ENCODE results near the gene P2RX6. TPM values are rescaled to one million over a fixed set of nuclear protein-coding genes. Genes with fewer than 3 reads are reported as not detected.

P2RX6 gene
- total RNA-seq, 1 donor from 2014 or later: not detected

- Mint-ChIP-seq H3K9me3 (no peaks in the 10 kb centered on the region), H3K4me3 (no peak overlapping the region), H3K27me3 (no peaks in the 10 kb centered on the region), H3K4me1 (peaks cover 21% of the 10 kb centered on the region), H3K27ac (no peak overlapping the region), H3K36me3 (ENCODE audit: low read depth) (peaks cover 35% of the 10 kb centered on the region)
- intact Hi-C loops (cut with micrococcal nuclease): no loop called here
- DNase-seq: no peak
Measured at GRCh38 chr22:20985720-20986119, 29.2 kb upstream of the P2RX6 start.

GRCh38 chr22:20986365-20986764 lies 28.6 kb upstream of the P2RX6 start:
- Mint-ChIP-seq H3K27ac (no peak overlapping the region), H3K27me3 (no peaks in the 10 kb centered on the region), H3K36me3 (ENCODE audit: low read depth) (peaks cover 40% of the 10 kb centered on the region), H3K4me3 (no peak overlapping the region), H3K9me3 (no peaks in the 10 kb centered on the region), H3K4me1 (peaks cover 20% of the 10 kb centered on the region)
- intact Hi-C loops (cut with micrococcal nuclease): no loop called here
- no peak for DNase-seq

GRCh38 chr22:20987375-20987774 lies 27.6 kb upstream of the P2RX6 start:
- Mint-ChIP-seq H3K27me3 (no peaks in the 10 kb centered on the region), H3K9me3 (no peaks in the 10 kb centered on the region), H3K27ac (no peak overlapping the region), H3K4me3 (no peak overlapping the region), H3K4me1 (peaks cover 18% of the 10 kb centered on the region), H3K36me3 (ENCODE audit: low read depth) (peaks cover 39% of the 10 kb centered on the region)
- intact Hi-C loops (cut with micrococcal nuclease): no loop called here
- DNase-seq: no peak

GRCh38 chr22:20988573-20989322 lies 26.2 kb upstream of the P2RX6 start:
- Mint-ChIP-seq H3K36me3 (ENCODE audit: low read depth) (peaks cover 36% of the 10 kb centered on the region), H3K9me3 (no peaks in the 10 kb centered on the region), H3K4me1 (peaks cover 9% of the 10 kb centered on the region), H3K27me3 (no peaks in the 10 kb centered on the region), H3K4me3 (no peak overlapping the region), H3K27ac (no peak overlapping the region)
- intact Hi-C loops (cut with micrococcal nuclease): no loop called here
- DNase-seq: no peak

- intact Hi-C loops (cut with micrococcal nuclease): no loop called here
- Mint-ChIP-seq H3K27ac (no peak overlapping the region), H3K36me3 (ENCODE audit: low read depth) (peaks cover 31% of the 10 kb centered on the region)
Measured at GRCh38 chr22:20989323-20990138, 25.4 kb upstream of the P2RX6 start.

GRCh38 chr22:20990184-20991180 lies 24.5 kb upstream of the P2RX6 start:
- Mint-ChIP-seq H3K9me3 (no peaks in the 10 kb centered on the region), H3K27me3 (no peaks in the 10 kb centered on the region), H3K4me3 (no peak overlapping the region), H3K4me1 (peaks cover 4% of the 10 kb centered on the region), H3K27ac (no peak overlapping the region), H3K36me3 (ENCODE audit: low read depth) (peaks cover 33% of the 10 kb centered on the region)
- no peak for DNase-seq
- intact Hi-C loops (cut with micrococcal nuclease): no loop called here

More at GRCh38 chr22:20989323-20990138, 25.4 kb upstream of the P2RX6 start:
- DNase-seq: no peak
- H3K4me3 Mint-ChIP-seq: no peak overlapping the region
- no peaks in the 10 kb centered on the region for H3K27me3 Mint-ChIP-seq
- H3K4me1 Mint-ChIP-seq: peaks cover 4% of the 10 kb centered on the region
- no peaks in the 10 kb centered on the region for H3K9me3 Mint-ChIP-seq

- no peak for DNase-seq
- H3K27ac Mint-ChIP-seq: no peak overlapping the region
- peaks cover 24% of the 10 kb centered on the region for H3K36me3 Mint-ChIP-seq (ENCODE audit: low read depth)
- intact Hi-C loops (cut with micrococcal nuclease): no loop called here
- no peaks in the 10 kb centered on the region for H3K27me3 Mint-ChIP-seq
- no peak overlapping the region for H3K4me3 Mint-ChIP-seq
- no peaks in the 10 kb centered on the region for H3K9me3 Mint-ChIP-seq
- H3K4me1 Mint-ChIP-seq: peaks cover 2% of the 10 kb centered on the region
Measured at GRCh38 chr22:20991252-20992055, 23.5 kb upstream of the P2RX6 start.

GRCh38 chr22:20992056-20992442 lies 22.9 kb upstream of the P2RX6 start:
- Mint-ChIP-seq H3K27ac (no peak overlapping the region), H3K36me3 (ENCODE audit: low read depth) (peaks cover 21% of the 10 kb centered on the region), H3K4me1 (peaks cover 2% of the 10 kb centered on the region), H3K4me3 (no peak overlapping the region), H3K9me3 (no peaks in the 10 kb centered on the region), H3K27me3 (no peaks in the 10 kb centered on the region)
- intact Hi-C loops (cut with micrococcal nuclease): no loop called here
- no peak for DNase-seq

GRCh38 chr22:20992456-20993303 lies 22.3 kb upstream of the P2RX6 start:
- peaks cover 2% of the 10 kb centered on the region for H3K4me1 Mint-ChIP-seq
- no peaks in the 10 kb centered on the region for H3K9me3 Mint-ChIP-seq
- H3K27me3 Mint-ChIP-seq: no peaks in the 10 kb centered on the region
- H3K36me3 Mint-ChIP-seq (ENCODE audit: low read depth): peaks cover 18% of the 10 kb centered on the region
- H3K27ac Mint-ChIP-seq: no peak overlapping the region
- intact Hi-C loops (cut with micrococcal nuclease): no loop called here
- no peak overlapping the region for H3K4me3 Mint-ChIP-seq
- DNase-seq: no peak

GRCh38 chr22:20993304-20994127 lies 21.4 kb upstream of the P2RX6 start:
- Mint-ChIP-seq H3K27ac (no peak overlapping the region), H3K36me3 (ENCODE audit: low read depth) (peaks cover 14% of the 10 kb centered on the region), H3K4me3 (no peak overlapping the region), H3K4me1 (peaks cover 2% of the 10 kb centered on the region), H3K9me3 (no peaks in the 10 kb centered on the region), H3K27me3 (no peaks in the 10 kb centered on the region)
- no peak for DNase-seq
- intact Hi-C loops (cut with micrococcal nuclease): no loop called here

GRCh38 chr22:20994128-20994901 lies 20.6 kb upstream of the P2RX6 start:
- intact Hi-C loops (cut with micrococcal nuclease): no loop called here
- H3K9me3 Mint-ChIP-seq: no peaks in the 10 kb centered on the region
- H3K4me3 Mint-ChIP-seq: no peak overlapping the region
- no peaks in the 10 kb centered on the region for H3K27me3 Mint-ChIP-seq
- H3K4me1 Mint-ChIP-seq: peaks cover 2% of the 10 kb centered on the region
- no peak overlapping the region for H3K27ac Mint-ChIP-seq
- H3K36me3 Mint-ChIP-seq (ENCODE audit: low read depth): peaks cover 18% of the 10 kb centered on the region
- no peak for DNase-seq

Measured in activated CD4-positive, alpha-beta T cell treated with anti-CD3 and anti-CD28 coated beads, Interleukin-2, amount 10 ng/mL, durations not matched to agents 24 days and 14 days (primary cell).